RCC 7860 (cell line): Measurements from ENCODE around the gene ANTXR1.

Experiments used
- DNase-seq: peaks from one replicate; pipeline ENCODE4 v3.0.0-alpha.2; 2015; ENCODE audit warnings: low spot score
- FAIRE-seq: peaks from 2 replicates; lab custom pipeline; 2012; peaks lifted over from hg19 to GRCh38; lab: Jason Lieb, UNC

Gene ANTXR1

DNA sequence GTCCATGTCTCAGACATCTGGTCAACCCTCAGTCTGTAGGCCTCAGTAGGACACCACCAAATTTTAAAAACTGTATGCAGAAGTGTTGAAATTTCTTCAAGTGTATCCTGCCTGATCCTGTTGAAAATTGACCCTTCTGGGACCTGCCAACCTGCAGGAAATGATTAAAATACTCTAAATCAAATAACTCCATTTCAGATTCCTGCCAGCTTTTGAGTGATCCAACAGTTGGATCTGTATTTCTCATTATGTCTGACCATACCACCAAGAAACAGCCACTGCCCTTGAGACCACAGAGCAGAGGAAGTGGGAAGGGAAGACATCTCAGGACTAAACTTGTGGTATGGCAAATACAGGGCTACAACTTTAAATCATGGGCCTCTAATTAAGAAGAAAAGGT is 113.4 kb downstream of the ANTXR1 start:
- DNase-seq = no peak

DNA sequence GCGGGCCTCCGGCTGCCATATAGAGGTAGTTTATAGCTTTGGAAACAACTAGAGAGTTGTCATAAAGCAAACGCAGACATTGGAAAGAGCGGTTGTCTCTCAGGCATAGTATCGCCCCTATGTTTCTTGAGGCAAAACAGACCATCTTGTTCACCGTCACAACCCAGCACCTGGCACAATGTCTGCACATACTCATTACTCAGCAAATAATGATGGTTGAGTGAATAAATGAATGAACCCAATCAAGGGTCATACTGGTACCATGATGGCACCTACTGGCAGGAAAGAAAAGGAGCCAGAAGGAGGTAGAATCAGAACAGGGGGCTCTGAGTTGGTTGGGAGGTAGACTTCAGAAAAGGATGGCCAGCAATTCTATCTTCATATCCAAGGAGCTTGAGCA is 118.5 kb downstream of the ANTXR1 start:
- DNase-seq = no peak
- no peak for FAIRE-seq

More for the DNA sequence above, 113.4 kb downstream of the ANTXR1 start:
- FAIRE-seq = no peak

DNA sequence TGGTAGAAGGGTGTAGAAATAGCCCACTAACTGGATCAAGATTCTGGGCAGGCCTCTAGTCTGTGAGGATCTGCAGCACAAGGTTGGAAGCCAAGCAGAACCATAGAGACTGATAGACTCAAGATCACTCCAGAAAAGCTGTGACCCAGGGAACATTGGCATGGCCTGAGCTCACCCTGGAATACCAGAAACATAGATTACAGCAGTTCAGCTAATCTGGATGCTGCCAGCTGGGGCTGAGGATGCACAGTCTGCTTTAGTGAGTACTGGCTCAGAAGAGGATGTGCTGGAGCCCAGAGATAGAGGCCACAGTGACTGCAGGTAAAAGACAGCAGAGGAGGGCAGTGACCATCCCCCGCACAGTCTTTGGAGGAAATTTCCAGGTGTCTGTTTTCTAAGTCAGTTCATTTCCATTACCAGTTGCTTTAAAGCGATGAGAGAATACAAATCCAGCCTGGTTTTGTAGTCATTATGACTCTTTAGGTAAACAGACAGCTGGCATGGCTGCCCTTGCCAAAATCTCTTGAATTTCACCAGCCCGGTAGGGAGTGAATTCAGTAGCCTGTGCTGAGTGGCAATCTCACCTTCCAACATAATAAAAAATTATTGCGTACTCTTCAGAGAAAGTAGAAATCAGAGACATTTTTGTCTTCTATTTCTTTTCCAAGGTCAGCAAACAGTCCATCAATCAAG is 119.2 kb downstream of the ANTXR1 start:
- FAIRE-seq (no peak), DNase-seq (no peak)

DNA sequence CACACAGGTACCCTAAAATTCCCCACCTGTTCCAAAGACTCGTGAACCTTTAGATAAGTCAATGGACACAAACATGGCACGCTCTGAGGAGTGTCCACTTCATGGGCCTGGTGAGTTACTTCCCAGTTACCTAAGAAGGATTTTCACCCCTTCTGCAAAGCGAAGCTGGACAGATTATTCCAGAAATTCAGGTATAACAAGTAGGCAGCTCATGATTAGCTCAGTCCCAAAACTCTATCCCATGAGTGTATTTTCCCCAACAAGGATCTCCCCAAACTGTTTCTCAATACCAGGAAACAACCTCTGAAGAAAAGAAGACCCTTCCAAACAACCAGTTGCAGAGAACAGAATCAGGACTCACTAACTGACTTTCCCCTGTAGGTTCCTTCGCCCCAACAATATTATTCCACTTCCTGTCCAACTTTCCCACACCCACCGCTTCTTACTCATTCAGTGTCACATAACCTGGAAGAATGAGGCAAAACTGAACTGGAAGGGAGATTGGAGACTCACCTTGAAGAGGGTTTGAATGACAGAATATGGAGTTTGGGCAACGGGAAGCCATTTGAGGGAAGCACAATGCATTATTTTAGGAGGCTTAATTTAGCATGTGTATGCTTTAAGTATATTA is 120.1 kb downstream of the ANTXR1 start:
- DNase-seq = no peak
- FAIRE-seq = no peak

DNA sequence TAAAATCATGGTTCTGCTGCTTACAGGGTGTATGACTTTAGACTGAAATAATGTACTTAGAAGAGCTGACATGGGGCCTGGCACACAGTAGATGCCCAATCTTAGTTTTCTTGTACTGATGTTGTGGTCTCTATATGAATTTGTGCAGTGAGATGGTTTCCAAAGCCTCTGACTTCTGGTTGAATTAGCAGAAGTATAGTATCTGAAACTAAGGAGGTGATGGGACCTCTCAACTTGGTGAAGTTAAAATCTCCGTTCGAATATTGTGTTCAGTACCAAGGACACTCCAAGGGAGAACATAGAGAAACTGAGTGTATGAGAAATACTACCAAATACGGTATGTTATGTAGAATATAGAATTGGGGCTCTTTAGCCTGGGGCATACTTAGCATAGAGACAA is 120.9 kb downstream of the ANTXR1 start:
- FAIRE-seq = no peak
- no peak for DNase-seq

DNA sequence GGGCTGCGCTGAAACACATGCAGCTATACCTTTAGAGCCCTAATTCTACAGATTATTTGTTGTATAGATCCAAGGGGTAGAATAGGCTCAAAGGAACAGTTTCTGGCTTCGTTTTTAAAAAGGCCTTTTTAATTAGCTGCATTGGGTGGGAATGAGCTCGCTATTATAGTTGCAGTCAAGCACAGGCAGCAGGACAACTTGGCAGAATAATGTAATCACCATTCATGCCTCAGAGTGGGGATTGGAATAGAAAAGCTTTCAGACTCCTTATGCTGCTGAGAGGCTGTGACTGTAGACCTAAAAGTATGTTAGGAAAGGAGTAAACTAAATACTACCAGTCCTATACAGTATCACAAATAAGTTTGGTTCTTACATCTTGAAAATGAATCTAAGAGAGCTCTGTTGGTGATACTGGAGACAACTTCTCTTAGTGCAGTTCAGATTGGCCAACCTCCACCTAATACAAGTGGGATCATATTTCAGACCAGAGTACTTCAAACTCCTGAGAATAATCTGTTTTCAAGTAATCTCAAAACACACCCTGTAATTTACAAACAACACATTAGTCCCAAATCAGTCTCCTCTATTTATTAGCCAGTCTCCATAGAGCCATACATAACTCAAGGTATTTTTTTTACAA is 121.4 kb downstream of the ANTXR1 start:
- DNase-seq (no peak), FAIRE-seq (no peak)

DNA sequence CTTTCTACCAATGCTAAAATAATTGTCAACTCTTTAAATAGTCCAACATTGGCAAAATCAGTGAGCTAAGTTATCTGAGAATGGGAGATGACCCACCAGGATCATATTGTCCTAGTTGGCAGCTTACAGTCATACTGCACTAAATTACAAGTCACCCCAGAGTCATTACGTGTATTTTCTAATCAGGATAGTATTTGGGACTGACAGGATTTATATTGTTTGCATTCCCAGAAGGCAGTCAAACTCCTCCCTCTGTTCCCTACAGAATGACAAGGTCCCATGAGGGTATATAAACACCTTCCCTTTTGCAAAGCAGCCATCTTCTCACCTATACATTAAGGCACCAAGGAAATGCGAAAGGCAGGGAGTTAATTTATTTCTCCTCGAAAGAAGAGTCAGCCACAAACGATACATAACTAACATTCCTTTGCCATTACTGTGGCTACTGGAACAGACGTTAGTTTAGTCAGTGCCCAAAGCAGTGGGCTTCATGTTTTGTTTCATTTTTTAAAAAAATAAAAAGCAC is 125.3 kb downstream of the ANTXR1 start:
- DNase-seq = peak; percentile 85
- no peak for FAIRE-seq

DNA sequence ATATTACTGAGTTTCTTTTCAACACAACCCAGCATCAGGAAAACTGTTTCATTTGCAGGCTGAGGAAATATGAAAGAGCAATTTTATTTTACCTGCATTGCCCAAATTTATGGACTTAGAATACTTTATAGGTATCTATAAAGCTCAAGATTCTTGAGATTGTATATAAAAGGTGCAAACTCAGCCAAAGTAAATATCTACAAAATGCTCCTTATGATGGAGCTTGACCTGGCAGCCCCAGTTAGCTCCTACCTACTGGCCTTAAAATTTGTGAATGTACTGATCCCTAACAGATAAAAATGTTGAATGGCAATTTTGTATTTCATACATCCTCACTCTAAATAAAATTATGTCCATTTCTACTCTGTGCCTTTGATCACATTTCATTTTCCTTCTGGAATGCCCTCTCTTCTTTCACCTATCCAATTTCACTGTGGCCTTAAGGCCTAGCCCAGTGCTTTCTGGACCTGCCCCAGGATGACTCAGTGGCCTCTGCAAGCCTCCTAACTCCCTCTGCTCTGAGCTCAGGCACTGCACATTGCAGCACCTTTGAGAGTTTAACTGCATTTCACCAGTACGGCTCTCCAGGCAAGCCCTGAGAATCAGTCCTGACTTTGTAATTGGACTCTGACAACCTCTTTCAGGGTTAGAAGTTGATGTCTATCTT is 125.9 kb downstream of the ANTXR1 start:
- DNase-seq = peak; percentile 86
- peak; percentile 94 for FAIRE-seq

DNA sequence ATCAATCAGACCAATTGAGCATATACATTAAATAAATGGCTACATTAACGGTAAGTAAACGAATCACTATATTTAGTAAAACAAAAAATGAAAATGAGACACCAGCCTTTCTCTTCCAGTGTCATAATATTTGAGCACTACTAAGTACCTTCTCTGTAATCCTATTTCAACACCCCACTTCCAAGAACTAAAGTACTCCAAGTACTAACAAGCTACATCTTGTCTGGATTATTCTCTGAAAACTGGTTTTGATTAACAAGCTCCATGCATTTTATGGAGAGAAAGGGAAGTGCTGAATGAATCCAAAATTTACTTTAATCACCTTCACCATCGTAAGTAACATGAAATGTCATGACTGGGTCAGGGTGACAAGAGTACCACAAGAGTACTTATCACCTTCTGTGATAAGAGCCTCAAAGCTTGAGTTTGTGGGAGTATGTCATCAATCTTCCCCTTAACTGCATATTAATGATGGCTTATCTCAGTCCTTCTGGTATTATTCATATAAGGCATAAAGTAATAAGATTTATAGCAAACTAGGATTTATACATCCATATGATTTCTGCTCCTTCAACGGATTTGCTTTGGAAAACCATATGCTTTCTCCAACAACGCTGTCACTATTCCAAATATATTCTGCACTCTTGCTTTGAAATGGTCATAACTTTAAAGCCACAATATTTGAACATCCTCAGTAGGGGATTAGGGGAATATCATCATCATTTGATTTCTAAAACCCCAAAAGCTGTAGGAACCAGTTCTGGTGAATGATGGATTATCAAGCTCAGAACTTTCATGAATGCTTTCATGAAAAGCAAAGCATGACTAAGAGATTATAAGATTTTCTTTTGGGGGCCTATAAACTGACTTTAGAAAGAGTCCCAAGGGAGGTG is 127.0 kb downstream of the ANTXR1 start:
- no peak for FAIRE-seq

DNA sequence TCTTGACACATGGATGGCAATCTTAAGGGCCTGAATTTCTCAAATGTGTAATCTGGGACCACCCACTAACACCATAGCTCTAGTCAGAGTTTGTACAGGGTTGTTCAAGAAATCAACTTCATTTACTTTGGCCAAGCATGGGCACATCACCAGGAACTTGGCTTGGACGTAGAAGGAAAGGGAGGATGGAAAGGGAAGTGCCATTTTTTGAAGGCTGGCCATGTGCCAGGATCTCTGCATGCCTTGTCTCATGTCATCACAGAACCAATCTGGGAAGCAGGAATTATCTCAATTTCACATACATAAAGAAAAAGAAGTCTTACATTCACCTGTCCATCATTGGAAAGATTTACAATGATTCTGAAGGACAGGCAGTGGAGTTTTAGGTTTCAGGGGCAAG is 128.1 kb downstream of the ANTXR1 start:
- FAIRE-seq = no peak

More for the DNA sequence above, 127.0 kb downstream of the ANTXR1 start:
- no peak for DNase-seq

DNA sequence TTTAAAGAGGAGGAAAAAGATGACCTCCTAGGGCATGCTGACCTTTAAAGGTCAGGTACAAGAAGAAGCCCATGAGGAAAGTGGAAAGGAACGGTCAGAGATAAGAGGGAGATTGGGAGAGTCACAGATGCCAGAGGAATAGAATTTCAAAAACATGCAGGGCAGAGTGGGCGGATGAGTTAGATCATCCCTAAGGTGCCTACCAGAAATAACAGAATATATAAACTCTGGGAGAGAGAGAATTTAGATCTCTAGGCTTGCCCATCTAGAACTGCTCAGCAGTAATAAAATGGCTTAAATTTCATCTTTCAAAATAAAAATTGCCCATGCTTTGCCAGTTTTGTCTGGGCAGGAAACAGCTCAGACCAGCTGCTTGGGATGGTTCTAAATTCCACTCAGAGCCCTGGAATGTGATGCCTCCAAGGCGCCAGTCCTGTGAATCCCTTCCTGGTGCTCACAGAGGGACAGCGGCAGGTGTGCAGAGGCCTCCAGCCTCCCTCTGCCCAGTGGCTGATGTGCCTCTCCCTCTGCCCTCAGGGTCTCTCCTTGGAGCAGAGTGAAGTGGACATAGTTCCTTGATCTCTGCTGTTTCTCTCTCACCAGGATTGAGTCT is 130.9 kb downstream of the ANTXR1 start:
- FAIRE-seq (no peak), DNase-seq (peak; percentile 22)

More for the DNA sequence above, 128.1 kb downstream of the ANTXR1 start:
- no peak for DNase-seq

DNA sequence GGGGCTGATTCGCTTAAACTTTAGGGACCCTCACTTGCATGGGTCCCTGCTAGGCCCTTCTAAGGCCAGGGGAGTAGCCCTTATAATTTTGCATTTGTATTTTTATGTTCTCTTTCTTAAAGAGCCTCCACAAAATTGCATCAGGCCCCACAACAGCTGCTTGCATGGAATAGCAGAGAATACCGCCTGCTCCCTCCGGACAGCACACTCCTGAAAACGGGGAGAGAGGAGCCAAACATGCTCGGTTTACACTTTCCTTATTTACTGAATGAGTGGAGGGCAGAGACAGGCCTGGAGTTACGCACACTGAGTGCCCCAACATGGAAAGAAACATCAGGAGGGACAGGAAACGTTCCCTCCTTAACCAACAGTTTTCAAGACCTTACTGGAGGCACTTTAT is 132.2 kb downstream of the ANTXR1 start:
- no peak for FAIRE-seq
- no peak for DNase-seq

DNA sequence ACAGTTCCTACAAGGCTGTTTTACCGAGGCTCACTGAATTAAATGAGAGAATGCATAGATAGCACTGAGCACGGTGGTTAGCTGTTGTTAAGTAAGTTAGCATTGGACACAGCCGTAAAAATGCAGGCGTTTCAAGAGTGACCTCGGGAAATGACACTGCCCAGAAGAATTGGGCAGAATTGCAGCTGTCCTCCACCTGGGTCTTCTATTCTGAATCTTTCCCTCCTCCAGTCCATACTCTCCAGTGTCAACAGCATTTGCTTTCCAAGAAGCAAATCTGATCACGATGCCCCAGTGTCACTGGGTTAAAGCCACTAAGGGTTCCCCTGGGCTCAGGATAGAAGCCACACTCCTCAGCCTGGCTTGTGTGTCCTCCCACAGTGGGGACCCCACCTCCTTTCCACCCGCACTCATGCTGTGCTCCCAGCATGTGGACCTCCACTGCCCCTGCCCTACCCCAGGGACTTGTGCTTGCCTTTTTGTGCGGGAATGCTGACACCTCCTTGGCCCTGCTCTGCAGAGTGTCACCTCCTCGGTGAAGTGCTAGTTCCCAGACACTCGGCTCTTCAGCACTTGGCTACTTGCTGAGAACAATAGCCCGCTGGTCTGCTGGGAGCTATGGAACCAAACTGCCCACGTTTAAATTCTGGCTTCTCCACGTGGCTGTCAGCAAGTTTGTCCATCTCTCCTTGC is 135.0 kb downstream of the ANTXR1 start:
- no peak for FAIRE-seq
- DNase-seq = no peak

DNA sequence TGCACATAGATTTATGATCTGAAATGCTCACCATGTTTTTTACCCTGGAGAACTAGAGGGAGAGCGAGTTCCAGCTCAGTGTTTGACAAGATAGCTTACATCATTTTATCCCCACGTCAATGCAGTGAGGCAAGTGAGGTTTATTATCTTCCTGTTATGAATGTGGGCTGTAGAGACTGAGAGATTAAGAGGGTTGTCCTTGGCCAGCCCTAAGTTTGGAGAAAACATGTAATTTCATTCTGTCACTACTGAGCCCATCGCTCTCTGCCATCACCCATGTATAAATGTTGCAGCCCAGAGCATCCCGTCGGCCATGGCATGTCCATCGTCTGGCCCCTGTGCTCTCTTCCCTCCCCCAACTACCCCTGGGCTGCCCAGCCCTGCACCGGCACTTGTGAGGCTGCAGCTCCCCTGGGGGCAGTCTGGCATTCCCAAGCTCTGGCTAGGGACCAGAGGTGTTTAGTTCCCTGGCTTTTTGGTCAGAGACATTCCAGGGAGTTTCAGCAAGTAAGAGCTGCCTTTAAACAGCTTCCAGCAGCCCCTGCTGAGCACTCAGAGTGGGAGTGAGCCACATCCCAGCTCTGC is 136.7 kb downstream of the ANTXR1 start:
- DNase-seq = no peak
- FAIRE-seq = no peak

DNA sequence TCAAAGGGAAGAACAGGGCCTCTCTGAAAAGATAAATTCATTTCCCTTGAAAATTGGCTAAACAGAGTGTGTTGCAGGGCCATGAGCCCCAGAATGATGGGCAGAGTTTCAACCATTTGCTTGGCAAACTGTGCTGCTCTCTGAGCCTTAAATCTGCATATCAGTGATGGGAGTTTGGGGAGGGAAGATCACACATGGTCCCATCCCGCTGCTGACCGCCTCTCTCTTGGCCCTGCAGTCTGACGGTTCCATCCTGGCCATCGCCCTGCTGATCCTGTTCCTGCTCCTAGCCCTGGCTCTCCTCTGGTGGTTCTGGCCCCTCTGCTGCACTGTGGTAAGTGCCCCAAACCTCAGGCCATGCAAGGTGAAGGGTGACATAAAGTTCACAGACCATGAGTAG is 139.0 kb downstream of the ANTXR1 start:
- DNase-seq (no peak), FAIRE-seq (no peak)

DNA sequence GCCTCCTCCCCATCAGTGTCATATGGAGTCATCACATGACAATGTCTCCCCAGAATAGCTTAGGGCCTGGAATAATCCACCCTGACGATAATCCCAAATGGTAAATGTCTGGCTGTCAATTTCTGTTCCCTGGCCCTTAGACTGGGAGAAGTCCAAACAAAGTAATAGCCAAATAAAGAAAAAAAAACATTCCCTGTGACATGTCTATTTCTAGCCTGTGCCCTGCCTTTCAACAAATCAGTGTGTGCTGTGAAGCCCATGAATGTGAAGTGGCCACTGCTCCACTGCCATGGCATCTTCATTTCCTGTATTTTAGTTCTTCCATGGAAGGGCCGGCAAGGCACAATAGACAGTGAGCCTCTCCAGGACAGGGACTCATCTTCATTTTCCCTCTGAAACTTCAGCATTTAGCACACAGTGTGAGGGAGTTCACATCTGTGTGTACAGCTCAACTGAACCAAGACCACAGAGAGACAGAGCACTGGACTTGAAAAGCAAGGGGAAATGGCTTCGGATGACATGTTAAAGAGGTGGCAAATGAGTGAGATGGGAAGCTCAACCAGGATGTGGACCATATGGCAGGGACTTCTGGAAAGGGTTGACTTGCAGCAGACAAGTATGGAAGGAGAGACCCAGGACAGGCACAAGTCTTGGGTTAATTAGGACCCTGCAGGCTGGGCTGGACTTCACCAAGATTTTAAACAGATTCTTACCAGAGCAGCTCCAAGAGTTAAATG is 140.0 kb downstream of the ANTXR1 start:
- FAIRE-seq = no peak
- DNase-seq = no peak

DNA sequence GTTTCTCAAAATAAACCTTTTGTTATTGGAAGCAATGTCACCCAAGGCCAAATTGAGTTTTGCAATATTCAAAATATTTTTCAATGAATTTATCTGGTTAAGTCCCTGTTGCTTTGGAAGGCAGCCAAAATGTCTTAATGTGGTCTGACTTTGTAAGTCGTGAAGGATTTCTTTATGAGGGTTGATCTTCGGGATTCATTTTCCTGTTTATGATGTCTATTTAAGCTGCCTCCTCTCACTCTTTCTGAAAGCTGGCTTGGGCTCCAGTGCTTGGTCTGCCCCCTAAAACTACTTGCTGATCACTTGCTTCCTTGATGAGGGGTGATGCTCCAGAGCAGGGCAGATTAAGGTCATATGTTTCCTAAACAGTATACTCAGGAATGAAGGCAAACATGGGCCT is 141.1 kb downstream of the ANTXR1 start:
- DNase-seq (no peak), FAIRE-seq (no peak)

DNA sequence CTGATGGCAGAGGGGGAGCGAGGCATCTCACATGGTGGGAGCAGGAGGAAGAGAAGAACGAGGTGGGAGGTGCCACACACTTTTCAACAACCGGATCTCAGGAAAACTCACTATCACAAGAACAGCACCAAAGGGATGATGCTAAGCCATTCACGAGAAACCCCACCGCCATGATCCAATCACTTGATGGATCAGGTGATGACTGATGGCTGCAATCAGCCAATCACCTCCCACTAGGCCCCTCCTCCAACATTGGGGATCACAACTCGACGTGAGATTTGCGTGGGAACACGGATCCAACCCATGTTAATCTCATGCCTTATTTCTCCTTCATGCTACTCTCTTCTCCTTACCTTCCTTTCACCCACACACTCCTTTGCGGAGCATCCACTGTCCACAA is 143.6 kb downstream of the ANTXR1 start:
- DNase-seq (no peak), FAIRE-seq (no peak)
